GM23338 (cell line): ENCODE results near the gene ITGB1BP1.

Experiments used
- CREB1 ChIP-seq: fragments of 250-450 bp; sonication (Bioruptor Pico); IDR thresholded peaks from 2 replicates; pipeline ENCODE4 v1.5.0; 2020; ENCODE audit warnings: low read depth, mild to moderate bottlenecking, moderate library complexity
- POLR2AphosphoS5 ChIP-seq: IDR thresholded peaks from 2 replicates; pipeline ENCODE4 v1.6.1; 2016; ENCODE audit warnings: antibody characterized with exemption, low read depth

GRCh38 chr2:9373047-9373446, 50.3 kb downstream of the ITGB1BP1 start:
- TF ChIP-seq POLR2AphosphoS5 (no peak), CREB1 (CRISPR knock-in tag) (no peak)
